Natural killer cell (primary cell): ENCODE measurements around the gene STARD8. TPM values are rescaled to one million over a fixed set of nuclear protein-coding genes. Genes with fewer than 3 reads are reported as not detected.

Experiments used
- ATAC-seq, 3 donors: fragments of 150-1000 bp in 2 of 3; fragments of 200-7000 bp in 1 of 3; cut with Tn5 transposase; 1 replicate in 1 of 3; 2 replicates in 2 of 3; pipeline ENCODE4 v1.10.0; 2021; ENCODE audit warnings: mild to moderate bottlenecking in 2 of 3, moderate library complexity in 2 of 3
- DNase-seq, 2 donors: peaks; one replicate each; pipeline versions ENCODE4 v3.0.0 to v3.0.0-alpha.2; 2013 to 2021; ENCODE audit warnings: mixed read lengths in 1 of 2
- H3K27ac ChIP-seq: one replicate; pipeline ENCODE4 v1.5.1; 2013; ENCODE audit warnings: mild to moderate bottlenecking, low read length
- H3K27me3 ChIP-seq: one replicate; pipeline ENCODE4 v1.6.1; 2013; ENCODE audit warnings: low read length; ENCODE audit not compliant: control insufficient read depth, insufficient read depth
- H3K36me3 ChIP-seq: one replicate; pipeline ENCODE4 v1.6.1; 2013; ENCODE audit warnings: low read length; ENCODE audit not compliant: control insufficient read depth, insufficient read depth
- H3K4me1 ChIP-seq: one replicate; pipeline ENCODE4 v1.6.1; 2013; ENCODE audit warnings: low read length; ENCODE audit not compliant: control insufficient read depth, insufficient read depth
- H3K4me3 ChIP-seq: one replicate; pipeline ENCODE4 v1.5.1; 2013; ENCODE audit warnings: low read length
- H3K9me3 ChIP-seq: one replicate; pipeline ENCODE4 v1.6.1; 2013; ENCODE audit warnings: low read length; ENCODE audit not compliant: control insufficient read depth, insufficient read depth
- H3K27ac Mint-ChIP-seq, 2 donors: one replicate each; pipeline ENCODE4 v1.8.0; 2022; ENCODE audit warnings: mild to moderate bottlenecking in 2 of 2, mixed read lengths in 2 of 2, moderate library complexity in 1 of 2
- H3K27me3 Mint-ChIP-seq, 2 donors: one replicate each; pipeline ENCODE4 v1.8.0; 2022; ENCODE audit warnings: low read depth in 2 of 2, mixed read lengths in 2 of 2
- H3K36me3 Mint-ChIP-seq: one replicate; pipeline ENCODE4 v1.8.0; 2022; ENCODE audit warnings: mixed read lengths
- H3K4me1 Mint-ChIP-seq, 2 donors: one replicate each; pipeline ENCODE4 v1.8.0; 2022; ENCODE audit warnings: mixed read lengths in 2 of 2
- H3K4me3 Mint-ChIP-seq: one replicate; pipeline ENCODE4 v1.8.0; 2022; ENCODE audit warnings: mild to moderate bottlenecking, moderate library complexity, mixed read lengths
- H3K9me3 Mint-ChIP-seq, 2 donors: one replicate each; pipeline ENCODE4 v1.8.0; 2022; ENCODE audit warnings: mixed read lengths in 2 of 2
- CTCF ChIP-seq: fragments of 200-600 bp; IDR thresholded peaks from one replicate; pipeline ENCODE4 v1.8.0; 2022; ENCODE audit warnings: antibody characterized with exemption
- WGBS: methylation state at CpG from one replicate; pipeline ENCODE4 v1.1.7; 2013; ENCODE audit warnings: missing lambda C conversion rate; ENCODE audit not compliant: insufficient coverage; 5-methylcytosine and 5-hydroxymethylcytosine counted together
- intact Hi-C: fragments of 100-400 bp; cut with micrococcal nuclease; formaldehyde crosslinking; loops from one replicate; pipeline ENCODE4 v1.14.2; 2022
- total RNA-seq, 4 donors: library from RNA; stranded (reverse); fragments of 120-200 nt in 1 of 4; gene quantifications; one replicate each; pipeline versions ENCODE4 v1.2.3 to v1.2.4, GENCODE V29; 2013 to 2022

STARD8 gene
- total RNA-seq, 3 donors from 2014 or later (not counting 1 experiment from before 2014, with no cell fraction given): 0.97 to 1.3 (median 1.1) TPM

DNA sequence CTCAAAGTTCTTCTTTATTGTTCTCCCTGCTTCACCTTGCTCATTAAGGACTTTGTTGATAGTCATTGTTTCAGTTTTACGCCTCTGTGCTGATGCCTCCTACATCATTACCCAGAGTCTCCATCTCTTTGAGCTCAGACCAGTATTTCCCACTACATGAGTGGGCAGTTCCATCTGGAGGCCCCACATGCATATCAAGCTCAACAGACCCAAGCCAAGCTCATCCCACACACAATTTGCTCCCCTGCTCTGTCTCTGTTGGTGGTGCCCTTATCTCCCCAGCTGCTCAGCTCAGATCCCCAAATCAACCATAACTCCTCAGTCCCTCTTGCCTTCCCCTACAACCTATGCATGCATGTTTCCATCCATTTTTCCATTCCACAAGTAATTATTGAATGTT is 96.3 kb downstream of the STARD8 start:
- Mint-ChIP-seq H3K4me1 (no peaks in the 10 kb centered on the region), H3K36me3 (no peaks in the 10 kb centered on the region), H3K27me3 (peaks cover 6% of the 10 kb centered on the region in 2 donors), H3K9me3 (no peaks in the 10 kb centered on the region), H3K27ac (no peak overlapping the region), H3K4me3 (no peak overlapping the region)
- H3K36me3 ChIP-seq: no peaks in the 10 kb centered on the region
- no peaks in the 10 kb centered on the region for H3K4me1 ChIP-seq
- no peak for TF ChIP-seq CTCF
- WGBS: 100% methylated on average over 1 of the region's 1 CpG
- no peak overlapping the region for H3K27ac ChIP-seq
- H3K27me3 ChIP-seq: no peaks in the 10 kb centered on the region
- intact Hi-C loops: no loop called here
- H3K9me3 ChIP-seq: no peaks in the 10 kb centered on the region
- DNase-seq (no peak), ATAC-seq (no peak)
- no peak overlapping the region for H3K4me3 ChIP-seq

DNA sequence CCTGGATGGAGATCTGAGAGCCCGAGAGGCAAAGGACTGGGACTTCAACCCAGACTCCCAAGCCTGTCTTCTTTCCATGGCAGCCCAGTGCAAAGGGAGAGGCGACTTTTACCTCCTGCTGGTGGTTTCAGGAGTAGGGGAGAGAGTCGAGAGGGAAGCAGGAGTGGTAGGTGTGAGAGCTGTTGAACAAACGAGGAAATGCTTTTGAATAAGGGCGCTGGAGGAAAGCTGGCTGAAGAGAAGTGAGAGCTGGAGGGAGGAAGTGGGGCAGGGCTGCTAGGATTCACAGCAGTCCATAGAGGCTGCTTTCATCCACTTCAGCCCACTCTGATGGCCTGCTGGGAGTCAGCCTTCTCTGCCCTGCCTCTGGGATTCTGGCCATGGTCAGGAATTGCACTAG is 99.5 kb downstream of the STARD8 start:
- DNase-seq (no peak), ATAC-seq (no peak)
- Mint-ChIP-seq H3K36me3 (no peaks in the 10 kb centered on the region), H3K27ac (no peak overlapping the region), H3K4me3 (no peak overlapping the region), H3K27me3 (peaks cover 2 to 8% of the 10 kb centered on the region in 2 donors), H3K9me3 (no peaks in the 10 kb centered on the region), H3K4me1 (no peaks in the 10 kb centered on the region)
- intact Hi-C loops: no loop called here
- no peak overlapping the region for H3K4me3 ChIP-seq
- no peaks in the 10 kb centered on the region for H3K4me1 ChIP-seq
- 60% methylated on average over 5 of the region's 5 CpGs for WGBS
- H3K9me3 ChIP-seq: no peaks in the 10 kb centered on the region
- no peaks in the 10 kb centered on the region for H3K27me3 ChIP-seq
- no peak overlapping the region for H3K27ac ChIP-seq
- TF ChIP-seq CTCF: no peak
- H3K36me3 ChIP-seq: no peaks in the 10 kb centered on the region

DNA sequence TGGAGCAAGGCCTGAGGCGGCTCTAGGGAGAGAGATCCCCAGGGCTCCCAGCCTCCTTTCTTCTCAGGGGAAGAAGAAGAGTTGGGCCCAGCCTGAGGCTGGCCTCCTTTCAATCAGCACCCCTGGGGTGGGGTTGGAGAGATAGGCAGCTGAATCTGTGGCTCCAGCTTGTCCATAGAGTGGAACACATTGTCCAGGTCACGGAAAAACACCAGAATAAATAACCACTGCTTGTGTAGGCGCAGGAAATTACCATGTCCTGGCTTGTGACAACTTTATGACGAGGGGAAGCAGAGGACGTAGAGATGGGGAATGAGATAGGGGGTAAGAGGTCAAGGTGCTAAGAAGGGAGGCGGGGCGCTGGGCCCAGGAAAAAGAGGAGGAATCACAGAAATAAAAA is 100.6 kb downstream of the STARD8 start:
- intact Hi-C loops: no loop called here
- WGBS: 70% methylated on average over 5 of the region's 7 CpGs
- Histone ChIP-seq H3K27ac (no peak overlapping the region), H3K36me3 (no peaks in the 10 kb centered on the region), H3K9me3 (no peaks in the 10 kb centered on the region), H3K4me3 (no peak overlapping the region), H3K27me3 (no peaks in the 10 kb centered on the region), H3K4me1 (no peaks in the 10 kb centered on the region)
- H3K4me1 Mint-ChIP-seq: no peaks in the 10 kb centered on the region
- H3K36me3 Mint-ChIP-seq: no peaks in the 10 kb centered on the region
- H3K27me3 Mint-ChIP-seq: peaks cover 2 to 8% of the 10 kb centered on the region in 2 donors
- no peaks in the 10 kb centered on the region for H3K9me3 Mint-ChIP-seq
- H3K4me3 Mint-ChIP-seq: no peak overlapping the region
- no peak overlapping the region for H3K27ac Mint-ChIP-seq
- no peak for ATAC-seq
- no peak for DNase-seq
- no peak for TF ChIP-seq CTCF

DNA sequence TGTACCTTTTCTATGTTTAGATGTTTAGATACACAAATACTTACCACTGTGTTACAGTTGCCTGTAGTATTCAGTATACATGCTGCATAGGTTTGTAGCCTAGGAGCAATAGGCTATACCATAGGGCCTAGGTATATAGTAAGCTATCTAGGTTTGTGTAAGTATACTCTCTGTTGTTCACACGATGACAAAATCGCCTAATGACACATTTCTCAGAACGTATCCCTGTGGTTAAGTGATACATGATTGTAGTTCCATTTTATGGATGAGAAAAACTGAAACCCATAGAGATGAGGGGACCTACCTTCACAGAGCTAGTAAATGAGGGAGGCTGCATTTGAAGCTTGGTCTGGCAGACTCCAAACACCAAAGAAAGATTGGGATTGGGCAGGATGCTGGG is 102.0 kb downstream of the STARD8 start:
- no peak overlapping the region for H3K4me3 Mint-ChIP-seq
- H3K27ac ChIP-seq: no peak overlapping the region
- intact Hi-C loops: no loop called here
- H3K4me1 Mint-ChIP-seq: no peaks in the 10 kb centered on the region
- H3K27me3 ChIP-seq: no peaks in the 10 kb centered on the region
- H3K9me3 Mint-ChIP-seq: no peaks in the 10 kb centered on the region
- no peaks in the 10 kb centered on the region for H3K36me3 ChIP-seq
- TF ChIP-seq CTCF: no peak
- H3K27me3 Mint-ChIP-seq: peaks cover 0 to 13% of the 10 kb centered on the region in 2 donors
- WGBS: 50% methylated on average over 1 of the region's 3 CpGs
- no peaks in the 10 kb centered on the region for H3K4me1 ChIP-seq
- DNase-seq (no peak), ATAC-seq (no peak)
- no peak overlapping the region for H3K27ac Mint-ChIP-seq
- H3K4me3 ChIP-seq: no peak overlapping the region
- H3K9me3 ChIP-seq: no peaks in the 10 kb centered on the region
- no peaks in the 10 kb centered on the region for H3K36me3 Mint-ChIP-seq
